B cell (primary cell): Measurements from ENCODE around the gene SSC5D. TPM values are rescaled to one million over a fixed set of nuclear protein-coding genes. Genes with fewer than 3 reads are reported as not detected.

Source experiments
- ATAC-seq: fragments of 200-7000 bp; cut with Tn5 transposase; one replicate; pipeline ENCODE4 v1.10.0; 2021; ENCODE audit warnings: low read depth, mild to moderate bottlenecking, moderate number of reproducible peaks, moderate library complexity
- CTCF ChIA-PET: fragments of 350-600 bp; sonication (Branson Sonifier 250); formaldehyde crosslinking; loops from one replicate; lab custom pipeline; 2021; ENCODE audit warnings: antibody characterized with exemption, inconsistent platforms; lab: Charles Lee
- POLR2A ChIA-PET: fragments of 350-600 bp; sonication (Branson Sonifier 250); formaldehyde crosslinking; loops from one replicate; lab custom pipeline; 2021; ENCODE audit warnings: antibody characterized with exemption; lab: Charles Lee
- DNase-seq: peaks from one replicate; pipeline ENCODE4 v3.0.0; 2013
- H2AFZ ChIP-seq: 2 replicates; pipeline ENCODE4 v1.6.1; 2012; ENCODE audit warnings: mild to moderate bottlenecking, low read depth, low read length; ENCODE audit not compliant: insufficient read depth, poor library complexity, severe bottlenecking
- H3K27ac ChIP-seq, 2 donors: 1 replicate in 1 of 2; 2 replicates in 1 of 2; pipeline ENCODE4 v1.5.1; 2012 to 2013; ENCODE audit warnings: low read length in 2 of 2, mild to moderate bottlenecking in 2 of 2, moderate library complexity in 1 of 2
- H3K27me3 ChIP-seq, 4 experiments: fragments of 200-600 bp in 1 of 4; sonication (generic) in 1 of 4; replicated peaks in 1 of 4; 1 replicate in 2 of 4; 2 replicates in 2 of 4; pipeline versions ENCODE4 v1.6.1 to v1.7.0; 2013 to 2016; ENCODE audit warnings: low read length in 3 of 4, mild to moderate bottlenecking in 2 of 4, mixed read lengths in 1 of 4, moderate library complexity in 1 of 4; ENCODE audit not compliant: insufficient read depth in 4 of 4, control insufficient read depth in 3 of 4; ENCODE audit errors: control extremely low read depth in 1 of 4
- H3K36me3 ChIP-seq, 2 experiments: replicated peaks in 1 of 2; 1 replicate in 1 of 2; 2 replicates in 1 of 2; pipeline versions ENCODE4 v1.6.1 to v1.7.1; 2013; ENCODE audit warnings: low read length in 1 of 2; ENCODE audit not compliant: insufficient read depth in 2 of 2, control insufficient read depth in 1 of 2; ENCODE audit errors: control extremely low read depth in 1 of 2, extremely low read depth in 1 of 2
- H3K4me1 ChIP-seq, 2 donors: fragments of 200-600 bp in 1 of 2; sonication (generic) in 1 of 2; 1 replicate in 1 of 2; 2 replicates in 1 of 2; pipeline versions ENCODE4 v1.5.1 to v1.6.1; 2013 to 2017; ENCODE audit warnings: low read length in 2 of 2; ENCODE audit not compliant: control insufficient read depth in 2 of 2, insufficient read depth in 2 of 2
- H3K4me2 ChIP-seq: replicated peaks from 2 replicates; pipeline ENCODE3; 2012; ENCODE audit warnings: mild to moderate bottlenecking, low read depth, low read length; ENCODE audit not compliant: poor library complexity, severe bottlenecking
- H3K4me3 ChIP-seq, 5 experiments: fragments of 200-600 bp in 1 of 5; sonication (generic) in 1 of 5; 1 replicate in 3 of 5; 2 replicates in 2 of 5; pipeline versions ENCODE4 v1.5.1 to v1.7.0; 2011 to 2016; ENCODE audit warnings: low read length in 4 of 5, mild to moderate bottlenecking in 4 of 5, low read depth in 2 of 5, control low read depth in 1 of 5, moderate library complexity in 1 of 5; ENCODE audit not compliant: insufficient read depth in 1 of 5; ENCODE audit errors: control extremely low read depth in 1 of 5, extremely low read depth in 1 of 5
- H3K79me2 ChIP-seq: fragments of 200-600 bp; sonication (generic); one replicate; pipeline ENCODE4 v1.6.0; 2016; ENCODE audit warnings: low read length; ENCODE audit not compliant: control insufficient read depth, insufficient read depth
- H3K9ac ChIP-seq: fragments of 200-600 bp; sonication (generic); 2 replicates; pipeline ENCODE4 v1.6.1; 2017; ENCODE audit warnings: mild to moderate bottlenecking, low read length, moderate library complexity
- H3K9me3 ChIP-seq, 3 donors: one replicate each; pipeline versions ENCODE4 v1.6.1 to v1.7.1; 2013; ENCODE audit warnings: low read length in 2 of 3; ENCODE audit not compliant: control insufficient read depth in 2 of 3, insufficient read depth in 1 of 3; ENCODE audit errors: control extremely low read depth in 1 of 3
- H4K20me1 ChIP-seq: 2 replicates; pipeline ENCODE4 v1.6.0; 2012; ENCODE audit warnings: mild to moderate bottlenecking, low read length; ENCODE audit not compliant: insufficient read depth, control insufficient read depth, poor library complexity, severe bottlenecking
- H3K27ac Mint-ChIP-seq: one replicate; pipeline ENCODE4 v1.8.0; 2021; ENCODE audit warnings: mixed read lengths
- H3K27me3 Mint-ChIP-seq: one replicate; pipeline ENCODE4 v1.8.0; 2021; ENCODE audit warnings: mixed read lengths
- H3K4me1 Mint-ChIP-seq: one replicate; pipeline ENCODE4 v1.8.0; 2021; ENCODE audit warnings: mixed read lengths
- H3K4me3 Mint-ChIP-seq: one replicate; pipeline ENCODE4 v1.8.0; 2021; ENCODE audit warnings: mixed read lengths
- H3K9me3 Mint-ChIP-seq: one replicate; pipeline ENCODE4 v1.8.0; 2022; ENCODE audit warnings: mixed read lengths; ENCODE audit not compliant: insufficient read depth
- CTCF ChIP-seq: fragments of 200-600 bp; IDR thresholded peaks from one replicate; pipeline ENCODE4 v1.8.0; 2022; ENCODE audit warnings: antibody characterized with exemption, mild to moderate bottlenecking
- EZH2 ChIP-seq: IDR thresholded peaks from 2 replicates; pipeline ENCODE4 v1.6.1; 2012; ENCODE audit warnings: borderline replicate concordance, low read depth, mild to moderate bottlenecking, moderate library complexity, low read length; ENCODE audit not compliant: insufficient read depth, poor library complexity, severe bottlenecking
- WGBS: methylation state at CpG from one replicate; pipeline ENCODE4 v1.1.5; 2013; ENCODE audit warnings: missing lambda C conversion rate; ENCODE audit not compliant: insufficient coverage; 5-methylcytosine and 5-hydroxymethylcytosine counted together
- intact Hi-C: fragments of 100-400 bp; cut with micrococcal nuclease; formaldehyde crosslinking; loops from one replicate; pipeline ENCODE4 v1.10.0; 2022
- polyA plus RNA-seq: library from polyadenylated mRNA; depleted of rRNA; stranded (reverse); fragments of >200 nt; gene quantifications from 2 replicates; pipeline ENCODE4 v1.2.3, GENCODE V29; 2012
- total RNA-seq, 2 donors: library from RNA; stranded (reverse); fragments of 120-200 nt in 1 of 2; gene quantifications; 1 replicate in 1 of 2; 2 replicates in 1 of 2; pipeline versions ENCODE4 v1.2.3 to v1.2.4, GENCODE V29; 2013 to 2022

The SSC5D gene
- total and polyA plus RNA-seq, 2 donors (not counting 1 experiment from before 2014, with no cell fraction given) = 0.22 to 0.44 TPM

- H3K27ac ChIP-seq = no peak overlapping the region
- Mint-ChIP-seq H3K4me3 (no peak overlapping the region), H3K27ac (no peak overlapping the region), H3K9me3 (no peaks in the 10 kb centered on the region), H3K27me3 (peaks cover 55% of the 10 kb centered on the region), H3K4me1 (peaks cover 20% of the 10 kb centered on the region)
- TF ChIP-seq EZH2 (no peak), CTCF (no peak)
- no peak overlapping the region for H3K4me2 ChIP-seq
- WGBS = 40% methylated on average over 1 of the region's 18 CpGs
- intact Hi-C loops = no loop called here
- H3K4me3 ChIP-seq = no peak overlapping the region
- POLR2A ChIA-PET = interaction anchor here (0.7 kb wide), 1 partner anchor 31 kb away, joined by 5 read pairs; no protein-coding TSS in a partner anchor
- no peaks in the 10 kb centered on the region for H4K20me1 ChIP-seq
- peaks cover 21 to 35% of the 10 kb centered on the region in 2 donors for H3K4me1 ChIP-seq
- CTCF ChIA-PET = interaction anchor here (0.8 to 0.9 kb wide), 2 partner anchors 23 to 365 kb away, joined by 3 to 6 read pairs; no protein-coding TSS in a partner anchor
- peaks cover 0 to 17% (median 0%) of the 10 kb centered on the region in 3 donors for H3K9me3 ChIP-seq
- DNase-seq (peak; percentile 15), ATAC-seq (no peak)
- peaks cover 0 to 60% (median 36%) of the 10 kb centered on the region in 4 experiments for H3K27me3 ChIP-seq
- H3K36me3 ChIP-seq = no peaks in the 10 kb centered on the region
- no peak overlapping the region for H2AFZ ChIP-seq
- H3K9ac ChIP-seq = no peak overlapping the region
- no peaks in the 10 kb centered on the region for H3K79me2 ChIP-seq
Observed at GRCh38 chr19:55443824-55444480, 44.3 kb upstream of the SSC5D start.

DNA sequence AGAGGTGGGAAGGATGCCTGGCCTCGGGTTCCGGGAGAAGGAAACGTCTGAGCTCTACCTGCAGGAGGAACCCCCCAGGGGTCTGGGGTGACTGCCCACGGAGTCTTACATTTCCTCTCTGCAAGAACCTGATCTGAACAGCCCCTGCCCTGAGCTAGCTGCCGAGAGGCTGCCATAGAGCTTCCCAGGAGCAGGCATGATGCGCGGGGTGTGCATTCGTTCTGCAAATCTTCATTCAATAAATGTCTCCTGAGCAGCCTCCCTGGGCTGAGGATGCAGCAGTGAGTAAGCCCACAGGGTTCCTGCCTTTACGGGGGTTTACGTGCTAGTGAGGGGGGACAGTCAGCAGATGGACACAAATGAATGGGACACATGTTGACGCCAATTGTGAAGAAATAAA, 43.6 kb upstream of the SSC5D start:
- no peak overlapping the region for H3K4me3 ChIP-seq
- H3K9ac ChIP-seq = no peak overlapping the region
- Mint-ChIP-seq H3K27ac (no peak overlapping the region), H3K27me3 (peaks cover 48% of the 10 kb centered on the region), H3K9me3 (no peaks in the 10 kb centered on the region), H3K4me3 (no peak overlapping the region), H3K4me1 (peaks cover 20% of the 10 kb centered on the region)
- no peaks in the 10 kb centered on the region for H3K36me3 ChIP-seq
- H3K27me3 ChIP-seq = peaks cover 0 to 60% (median 30%) of the 10 kb centered on the region in 4 experiments
- intact Hi-C loops = no loop called here
- DNase-seq (no peak), ATAC-seq (no peak)
- ChIA-PET CTCF (no interaction called here), POLR2A (interaction anchor here (0.7 kb wide), 1 partner anchor 30 kb away, joined by 5 read pairs; no protein-coding TSS in a partner anchor)
- H2AFZ ChIP-seq = no peak overlapping the region
- no peak overlapping the region for H3K4me2 ChIP-seq
- 46% methylated on average over 10 of the region's 11 CpGs for WGBS
- no peaks in the 10 kb centered on the region for H3K79me2 ChIP-seq
- H4K20me1 ChIP-seq = no peaks in the 10 kb centered on the region
- TF ChIP-seq CTCF = no peak
- no peak for TF ChIP-seq EZH2
- peaks cover 0 to 10% (median 0%) of the 10 kb centered on the region in 3 donors for H3K9me3 ChIP-seq
- no peak overlapping the region for H3K27ac ChIP-seq
- H3K4me1 ChIP-seq = peaks cover 21 to 28% of the 10 kb centered on the region in 2 donors
